Hepatocyte (in vitro differentiated cells): ENCODE results near the gene AGBL5. TPM values are rescaled to one million over a fixed set of nuclear protein-coding genes. Genes with fewer than 3 reads are reported as not detected.

Source experiments
- DNase-seq: peaks from one replicate; pipeline ENCODE4 v3.0.0-alpha.2; 2016; ENCODE audit warnings: low spot score
- H2AFZ ChIP-seq: fragments of 200-600 bp; sonication (generic); 2 replicates; pipeline ENCODE4 v1.6.0; 2016; ENCODE audit warnings: antibody characterized with exemption, mild to moderate bottlenecking
- H3K27ac ChIP-seq: fragments of 200-600 bp; sonication (generic); 2 replicates; pipeline ENCODE4 v1.5.1; 2016; ENCODE audit warnings: mild to moderate bottlenecking
- H3K27me3 ChIP-seq: fragments of 200-600 bp; sonication (generic); 2 replicates; pipeline ENCODE4 v1.6.1; 2016
- H3K36me3 ChIP-seq: fragments of 200-600 bp; sonication (generic); replicated peaks from 2 replicates; pipeline ENCODE4 v1.5.1; 2016; ENCODE audit warnings: low read depth; ENCODE audit not compliant: insufficient read depth
- H3K4me1 ChIP-seq: fragments of 200-600 bp; sonication (generic); 2 replicates; pipeline ENCODE4 v1.5.1; 2016; ENCODE audit warnings: mild to moderate bottlenecking, moderate library complexity; ENCODE audit not compliant: insufficient read depth
- H3K4me2 ChIP-seq: fragments of 200-600 bp; sonication (generic); 2 replicates; pipeline ENCODE4 v1.6.0; 2016
- H3K4me3 ChIP-seq: fragments of 200-600 bp; sonication (generic); 2 replicates; pipeline ENCODE4 v1.5.1; 2016; ENCODE audit warnings: mild to moderate bottlenecking
- H3K79me2 ChIP-seq: fragments of 200-600 bp; sonication (generic); 2 replicates; pipeline ENCODE4 v1.6.0; 2017; ENCODE audit warnings: mild to moderate bottlenecking
- H3K9me2 ChIP-seq: fragments of 200-600 bp; sonication (generic); replicated peaks from 2 replicates; pipeline ENCODE4 v1.6.0; 2017; ENCODE audit warnings: mild to moderate bottlenecking; ENCODE audit not compliant: insufficient read depth
- H3K9me3 ChIP-seq: fragments of 200-600 bp; sonication (generic); 2 replicates; pipeline ENCODE4 v1.5.1; 2016; ENCODE audit warnings: low read depth, mild to moderate bottlenecking
- H4K20me1 ChIP-seq: fragments of 200-600 bp; sonication (generic); 2 replicates; pipeline ENCODE4 v1.6.0; 2016; ENCODE audit warnings: mild to moderate bottlenecking; ENCODE audit not compliant: insufficient read depth, poor library complexity, severe bottlenecking
- CTCF ChIP-seq: fragments of 200-600 bp; sonication (generic); IDR thresholded peaks from 2 replicates; pipeline ENCODE4 v1.5.1; 2016; ENCODE audit warnings: antibody characterized with exemption, mild to moderate bottlenecking; ENCODE audit not compliant: poor library complexity
- EZH2 ChIP-seq: fragments of 200-600 bp; sonication (generic); IDR thresholded peaks from 2 replicates; pipeline ENCODE4 v1.6.1; 2016; ENCODE audit warnings: antibody characterized with exemption, mild to moderate bottlenecking, borderline replicate concordance
- EZH2phosphoT487 ChIP-seq: fragments of 200-600 bp; sonication (generic); IDR thresholded peaks from one replicate; pipeline ENCODE4 v1.6.1; 2018; ENCODE audit warnings: antibody characterized with exemption, mild to moderate bottlenecking, low read depth, moderate library complexity; ENCODE audit not compliant: unreplicated experiment, severe bottlenecking
- WGBS: methylation state at CpG from one replicate; pipeline ENCODE4 v1.1.6; 2016; ENCODE audit warnings: low lambda C conversion rate; ENCODE audit errors: missing lambda C conversion rate; 5-methylcytosine and 5-hydroxymethylcytosine counted together
- polyA plus RNA-seq: library from polyadenylated mRNA; unstranded; fragments of >200 nt; fragmentation: Nextera tagmentation; extraction: Ambion mirVana; gene quantifications from 2 replicates; pipeline ENCODE4 v1.2.1, GENCODE V29; 2016
- total RNA-seq: library from RNA; depleted of rRNA; stranded (reverse); fragments of >200 nt; gene quantifications from 2 replicates; pipeline ENCODE4 v1.2.3, GENCODE V29; 2014

The AGBL5 gene
- total and polyA plus RNA-seq, 2 experiments from 2014 or later, result 12.9 to 20.2 TPM

GRCh38 chr2:27081984-27082772, 30.7 kb downstream of the AGBL5 start:
- no peak overlapping the region for H2AFZ ChIP-seq
- peaks cover 21% of the 10 kb centered on the region for H3K79me2 ChIP-seq
- TF ChIP-seq EZH2 (no peak), EZH2phosphoT487 (no peak), CTCF (no peak)
- H3K36me3 ChIP-seq, result no peaks in the 10 kb centered on the region
- peaks cover 3% of the 10 kb centered on the region for H4K20me1 ChIP-seq
- DNase-seq, result no peak
- no peak overlapping the region for H3K27ac ChIP-seq
- peaks cover 24% of the 10 kb centered on the region for H3K4me1 ChIP-seq
- H3K9me2 ChIP-seq, result no peaks in the 10 kb centered on the region
- WGBS, result 95% methylated on average over 31 of the region's 38 CpGs
- H3K4me2 ChIP-seq, result no peak overlapping the region
- H3K27me3 ChIP-seq, result no peaks in the 10 kb centered on the region
- no peaks in the 10 kb centered on the region for H3K9me3 ChIP-seq
- no peak overlapping the region for H3K4me3 ChIP-seq

- Histone ChIP-seq H2AFZ (no peak overlapping the region), H3K27ac (no peak overlapping the region), H3K27me3 (no peaks in the 10 kb centered on the region), H3K4me1 (peaks cover 21% of the 10 kb centered on the region), H3K36me3 (no peaks in the 10 kb centered on the region), H3K9me3 (no peaks in the 10 kb centered on the region), H3K4me2 (no peak overlapping the region), H3K4me3 (no peak overlapping the region), H3K79me2 (peaks cover 21% of the 10 kb centered on the region), H4K20me1 (peaks cover 3% of the 10 kb centered on the region), H3K9me2 (no peaks in the 10 kb centered on the region)
- TF ChIP-seq EZH2, result no peak
- TF ChIP-seq EZH2phosphoT487, result no peak
- TF ChIP-seq CTCF, result no peak
- WGBS, result 87% methylated on average over 18 of the region's 27 CpGs
- no peak for DNase-seq
Observed at GRCh38 chr2:27082773-27083409, 31.4 kb downstream of the AGBL5 start.

GRCh38 chr2:27083410-27084296, 32.2 kb downstream of the AGBL5 start:
- Histone ChIP-seq H4K20me1 (peaks cover 3% of the 10 kb centered on the region), H3K27ac (no peak overlapping the region), H3K4me2 (no peak overlapping the region), H3K9me2 (no peaks in the 10 kb centered on the region), H2AFZ (no peak overlapping the region), H3K36me3 (no peaks in the 10 kb centered on the region), H3K4me1 (peaks cover 18% of the 10 kb centered on the region), H3K79me2 (peaks cover 19% of the 10 kb centered on the region), H3K4me3 (no peak overlapping the region), H3K27me3 (no peaks in the 10 kb centered on the region), H3K9me3 (no peaks in the 10 kb centered on the region)
- no peak for DNase-seq
- TF ChIP-seq CTCF, result no peak
- no peak for TF ChIP-seq EZH2phosphoT487
- no peak for TF ChIP-seq EZH2
- WGBS, result 87% methylated on average over 19 of the region's 20 CpGs
